Tibial nerve (tissue), 4 donors: ENCODE results near the gene DNAJC7.

ENCODE experiments used
- EP300 ChIP-seq, 2 donors: sonication (generic); formaldehyde crosslinking; IDR thresholded peaks; one replicate each; pipeline ENCODE4 v1.6.1; 2017; ENCODE audit warnings: antibody characterized with exemption in 2 of 2, mild to moderate bottlenecking in 1 of 2
- POLR2A ChIP-seq, 2 donors: fragments of 450-650 bp; IDR thresholded peaks; one replicate each; pipeline ENCODE4 v1.6.1; 2017; ENCODE audit warnings: antibody characterized with exemption in 2 of 2, mild to moderate bottlenecking in 2 of 2, moderate library complexity in 2 of 2
- TF ChIP-seq, protein P1 (sequence below), 5 experiments: fragments of 200-600 bp in 3 of 5; fragments of 450-650 bp in 2 of 5; sonication (generic) in 3 of 5; IDR thresholded peaks; one replicate each; pipeline ENCODE4 v1.5.1; 2016 to 2019; ENCODE audit warnings: antibody characterized with exemption in 5 of 5, mild to moderate bottlenecking in 3 of 5, moderate library complexity in 2 of 5

DNA sequence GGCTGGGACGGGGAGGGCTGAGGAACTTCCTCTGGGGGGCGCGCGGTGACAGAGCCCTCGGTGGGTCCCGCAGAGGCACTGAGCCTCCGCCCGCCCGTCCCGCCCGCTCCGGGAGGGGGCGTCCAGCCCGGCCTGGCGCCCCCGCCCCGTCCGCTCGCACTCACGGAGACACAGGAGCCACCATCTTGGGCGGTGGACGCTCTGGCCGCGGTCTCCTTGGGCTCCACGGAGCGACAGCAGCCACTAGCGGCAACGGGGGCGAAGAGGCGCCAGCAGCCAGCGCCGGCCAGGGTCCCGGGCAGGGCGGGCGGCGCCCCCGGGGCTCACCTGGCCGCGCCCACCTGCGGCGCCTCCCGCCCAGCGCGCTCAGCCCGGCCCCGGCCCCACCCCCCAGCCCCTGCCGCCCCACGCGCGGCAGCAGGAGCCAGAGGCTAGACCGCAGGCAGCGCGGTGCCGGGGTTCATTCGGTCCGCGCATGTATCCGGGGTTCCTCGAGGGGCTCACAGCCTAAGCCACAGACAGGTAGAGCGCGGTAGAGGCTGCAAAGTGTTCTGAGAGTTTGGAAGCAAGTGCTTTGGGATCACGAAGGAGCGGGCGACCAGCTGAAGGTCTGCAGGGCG, 33.3 kb upstream of the DNAJC7 start, which contains the start of gene C17orf113:
- TF ChIP-seq, protein P1, sequence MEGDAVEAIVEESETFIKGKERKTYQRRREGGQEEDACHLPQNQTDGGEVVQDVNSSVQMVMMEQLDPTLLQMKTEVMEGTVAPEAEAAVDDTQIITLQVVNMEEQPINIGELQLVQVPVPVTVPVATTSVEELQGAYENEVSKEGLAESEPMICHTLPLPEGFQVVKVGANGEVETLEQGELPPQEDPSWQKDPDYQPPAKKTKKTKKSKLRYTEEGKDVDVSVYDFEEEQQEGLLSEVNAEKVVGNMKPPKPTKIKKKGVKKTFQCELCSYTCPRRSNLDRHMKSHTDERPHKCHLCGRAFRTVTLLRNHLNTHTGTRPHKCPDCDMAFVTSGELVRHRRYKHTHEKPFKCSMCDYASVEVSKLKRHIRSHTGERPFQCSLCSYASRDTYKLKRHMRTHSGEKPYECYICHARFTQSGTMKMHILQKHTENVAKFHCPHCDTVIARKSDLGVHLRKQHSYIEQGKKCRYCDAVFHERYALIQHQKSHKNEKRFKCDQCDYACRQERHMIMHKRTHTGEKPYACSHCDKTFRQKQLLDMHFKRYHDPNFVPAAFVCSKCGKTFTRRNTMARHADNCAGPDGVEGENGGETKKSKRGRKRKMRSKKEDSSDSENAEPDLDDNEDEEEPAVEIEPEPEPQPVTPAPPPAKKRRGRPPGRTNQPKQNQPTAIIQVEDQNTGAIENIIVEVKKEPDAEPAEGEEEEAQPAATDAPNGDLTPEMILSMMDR (IDR thresholded peaks at IDR 0.05), result peak in 4 of 5 experiments; percentile 16 to 58 (median 50)
- TF ChIP-seq POLR2A (IDR thresholded peaks at IDR 0.05) (no peak), EP300 (IDR thresholded peaks at IDR 0.05) (no peak)
